Ovary (tissue), 3 donors: ENCODE results near the gene GJC2.

ENCODE experiments used
- CTCF ChIP-seq, 3 donors: fragments of 450-650 bp in 2 of 3; fragments of 200-600 bp in 1 of 3; IDR thresholded peaks; one replicate each; pipeline versions ENCODE4 v1.5.1 to v1.8.0; 2016 to 2022; ENCODE audit warnings: antibody characterized with exemption in 3 of 3, mild to moderate bottlenecking in 1 of 3
- POLR2A ChIP-seq: fragments of 450-650 bp; IDR thresholded peaks from one replicate; pipeline ENCODE4 v1.6.1; 2017; ENCODE audit warnings: antibody characterized with exemption, mild to moderate bottlenecking, moderate library complexity
- donor health status: DM: no; HTN: no; CAD: no.

- TF ChIP-seq POLR2A (no peak), CTCF (IDR thresholded peaks at IDR 0.05) (no peak)
Measured at GRCh38 chr1:228197555-228198147, 47.9 kb downstream of the GJC2 start.
